GM12892 (cell line): ENCODE measurements around the gene ANKRD26.

ENCODE experiments used
- POLR2A ChIP-seq: IDR thresholded peaks from 2 replicates; pipeline ENCODE4 v1.6.1; 2011; ENCODE audit warnings: low read depth, low read length, control low read depth
- POLR2AphosphoS5 ChIP-seq: IDR thresholded peaks from 2 replicates; pipeline ENCODE4 v1.6.1; 2011; ENCODE audit warnings: low read depth, low read length, control low read depth
- TAF1 ChIP-seq: IDR thresholded peaks from 2 replicates; pipeline ENCODE4 v1.6.1; 2011; ENCODE audit warnings: low read depth, mild to moderate bottlenecking, control low read depth, low read length, borderline replicate concordance

- no peak for TF ChIP-seq POLR2A
- TF ChIP-seq TAF1 = no peak
- no peak for TF ChIP-seq POLR2AphosphoS5
Observed at GRCh38 chr10:26983156-26983555, 117.1 kb downstream of the ANKRD26 start.
